Psoas muscle (tissue), 8 donors: ENCODE measurements around the gene POLR1D. TPM values are rescaled to one million over a fixed set of nuclear protein-coding genes. Genes with fewer than 3 reads are reported as not detected.

Experiments used
- ATAC-seq, 4 donors: fragments of 200-7000 bp; cut with Tn5 transposase; one replicate each; pipeline ENCODE4 v1.9.1; 2020; ENCODE audit warnings: moderate library complexity in 3 of 4, mild to moderate bottlenecking in 2 of 4
- DNase-seq, 2 donors: peaks; one replicate each; pipeline ENCODE4 v3.0.0-alpha.2; 2020
- H3K27ac ChIP-seq: fragments of 200-600 bp; one replicate; pipeline ENCODE4 v1.8.0; 2022
- H3K27me3 ChIP-seq, 3 donors: fragments of 200-600 bp in 1 of 3; one replicate each; pipeline versions ENCODE4 v1.6.1 to v1.8.0; 2013 to 2022; ENCODE audit warnings: low read length in 2 of 3, mild to moderate bottlenecking in 2 of 3, moderate library complexity in 1 of 3; ENCODE audit not compliant: insufficient read depth in 3 of 3
- H3K36me3 ChIP-seq, 2 donors: fragments of 200-600 bp in 1 of 2; one replicate each; pipeline versions ENCODE4 v1.6.1 to v1.8.0; 2013 to 2022; ENCODE audit warnings: low read depth in 1 of 2, mild to moderate bottlenecking in 1 of 2, moderate library complexity in 1 of 2; ENCODE audit not compliant: insufficient read depth in 1 of 2
- H3K4me1 ChIP-seq: fragments of 200-600 bp; one replicate; pipeline ENCODE4 v1.8.0; 2022
- H3K4me3 ChIP-seq: fragments of 200-600 bp; one replicate; pipeline ENCODE4 v1.8.0; 2022; ENCODE audit warnings: mild to moderate bottlenecking
- H3K9me3 ChIP-seq: fragments of 200-600 bp; one replicate; pipeline ENCODE4 v1.8.0; 2022
- CTCF ChIP-seq: fragments of 200-600 bp; IDR thresholded peaks from one replicate; pipeline ENCODE4 v1.8.0; 2022; ENCODE audit warnings: antibody characterized with exemption
- WGBS, 3 donors: extraction: QIAGEN DNeasy Blood & Tissue Kit; methylation state at CpG; one replicate each; pipeline versions ENCODE4 v1.1.6 to v1.1.7; 2013; 5-methylcytosine and 5-hydroxymethylcytosine counted together
- intact Hi-C, 2 donors: fragments of 100-400 bp; cut with DNase I; formaldehyde crosslinking; loops; one replicate each; pipeline versions ENCODE4 v1.11.0 to v1.14.2; 2022
- long read RNA-seq, 2 donors: library from polyadenylated mRNA; unstranded; transcript quantifications; one replicate each; pipeline ENCODE4 v2.0.0, GENCODE V29; 2021
- polyA plus RNA-seq, 3 donors: library from polyadenylated mRNA; stranded (reverse); fragments of 200-250 nt; gene quantifications; one replicate each; pipeline ENCODE4 v1.2.3, GENCODE V29; 2013
- total RNA-seq, 4 donors: library from RNA; stranded (reverse); fragmentation: NEBNext Ultra II Directional in 2 of 4; extraction: Animal tissue kit (Norgen Biotek cat#: 25700) in 2 of 4; gene quantifications; one replicate each; pipeline versions ENCODE4 v1.2.1 to v1.2.4, GENCODE V29; 2021 to 2023
- donor health status: healthy with polysubstance abuse.
- donor health status: DM: no; HTN: no; CAD: no; lungs with moderate emphysema.
- donor health status: Bipolar disorder and iron deficiency.
- donor health status: healthy.
- donor health status: DM: yes; HTN: yes; CAD: no.
- donor health status: DM: no; HTN: no; CAD: no.
- donor health status: DM: no; HTN: no; CAD: no.
- donor health status: DM: yes; HTN: yes; CAD: no.

The POLR1D gene
- 100 to 1,000 TPM in 3 of 4 donors, 10 to 100 TPM in 1; 92.5 to 128 (median 110) TPM for total RNA-seq
- polyA plus RNA-seq, result 100 to 1,000 TPM; 112 to 205 (median 163) TPM
- long read RNA-seq, donor 1, transcript POLR1D-201 (2 exons, 1,166 nt), result major isoform, 20 of 58 reads
- long read RNA-seq, donor 1, transcript POLR1D-203 (3 exons, 2,036 nt), result minor isoform, 11 of 58 reads
- long read RNA-seq, donor 1, partial matches to known transcripts, result 0 of 58 reads
- long read RNA-seq, donor 1, other reads (novel, unspliced or antisense), result 26 of 58 reads
- long read RNA-seq, donor 2, transcript POLR1D-201 (2 exons, 1,166 nt), result minor isoform, 33 of 88 reads
- long read RNA-seq, donor 2, transcript POLR1D-203 (3 exons, 2,036 nt), result major isoform, 35 of 88 reads
- long read RNA-seq, donor 2, partial matches to known transcripts, result 0 of 88 reads
- long read RNA-seq, donor 2, other reads (novel, unspliced or antisense), result 20 of 88 reads

- Histone ChIP-seq H3K4me1 (peaks cover 32% of the 10 kb centered on the region), H3K4me3 (peak within 1 kb of the TSS; percentile 96), H3K9me3 (no peaks in the 10 kb centered on the region), H3K27me3 (no peaks in the 10 kb centered on the region), H3K27ac (peak within 1 kb of the TSS; percentile 98), H3K36me3 (peaks cover 3 to 23% of the 10 kb centered on the region in 2 donors)
- intact Hi-C loops, result loop anchor here (5.0 to 10.0 kb wide), 3 partner anchors 46 to 197 kb away; partner anchors contain the start of genes GTF3A (in 1 of the 2) and MTIF3 (in 1 of the 2)
- WGBS, 3 donors, result 0% methylated on average over 46 to 71 of the region's 71 CpGs
- DNase-seq (peak; percentile 77 to 88), ATAC-seq (peak; percentile 79 to 81 (median 79))
- TF ChIP-seq CTCF, result no peak
Measured at GRCh38 chr13:27621366-27622101, at the start of gene POLR1D. Gene POLR1D, plus strand, starts transcription at chr13:27621892. Its CDS starts 92 bp downstream, at chr13:27621984.

GRCh38 chr13:27572234-27572901 is 49.3 kb upstream of the POLR1D start:
- no peaks in the 10 kb centered on the region for H3K27me3 ChIP-seq
- intact Hi-C loops, result loop anchor here in 1 of 2 donors (5.0 kb wide), 1 partner anchor 45 kb away; no protein-coding TSS in a partner anchor
- no peak overlapping the region for H3K4me3 ChIP-seq
- peak in 1 of 4 donors; percentile 19 for ATAC-seq
- no peak for TF ChIP-seq CTCF
- H3K27ac ChIP-seq, result no peak overlapping the region
- no peaks in the 10 kb centered on the region for H3K9me3 ChIP-seq
- peaks cover 11% of the 10 kb centered on the region for H3K4me1 ChIP-seq
- DNase-seq, result no peak
- peaks cover 0 to 18% of the 10 kb centered on the region in 2 donors for H3K36me3 ChIP-seq

GRCh38 chr13:27573265-27573664 is 48.4 kb upstream of the POLR1D start:
- H3K9me3 ChIP-seq, result no peaks in the 10 kb centered on the region
- H3K4me1 ChIP-seq, result peaks cover 11% of the 10 kb centered on the region
- H3K27me3 ChIP-seq, result no peaks in the 10 kb centered on the region
- no peak overlapping the region for H3K27ac ChIP-seq
- 89 to 97% (median 93%) methylated on average over 2 of the region's 2 CpGs for WGBS, 3 donors
- DNase-seq (no peak), ATAC-seq (no peak)
- no peak overlapping the region for H3K4me3 ChIP-seq
- TF ChIP-seq CTCF, result no peak
- peaks cover 0 to 9% of the 10 kb centered on the region in 2 donors for H3K36me3 ChIP-seq
- intact Hi-C loops, result loop anchor here in 1 of 2 donors (5.0 kb wide), 1 partner anchor 44 kb away; no protein-coding TSS in a partner anchor

GRCh38 chr13:27574661-27575060 is 47.0 kb upstream of the POLR1D start:
- no peak overlapping the region for H3K27ac ChIP-seq
- ATAC-seq (no peak), DNase-seq (no peak)
- no peaks in the 10 kb centered on the region for H3K27me3 ChIP-seq
- TF ChIP-seq CTCF, result no peak
- H3K4me3 ChIP-seq, result no peak overlapping the region
- peaks cover 11% of the 10 kb centered on the region for H3K4me1 ChIP-seq
- H3K36me3 ChIP-seq, result peaks cover 0 to 5% of the 10 kb centered on the region in 2 donors
- WGBS, 3 donors, result 88 to 91% (median 90%) methylated on average over 1 of the region's 1 CpG
- intact Hi-C loops, result loop anchor here in 1 of 2 donors (5.0 kb wide), 1 partner anchor 43 kb away; no protein-coding TSS in a partner anchor
- H3K9me3 ChIP-seq, result no peaks in the 10 kb centered on the region
